NCI-H460 (cell line): Measurements from ENCODE around the gene DVL1. TPM values are rescaled to one million over a fixed set of nuclear protein-coding genes. Genes with fewer than 3 reads are reported as not detected.

ENCODE experiments used
- DNase-seq: peaks from one replicate; pipeline ENCODE4 v3.0.0-alpha.2; 2016; ENCODE audit warnings: low read depth; ENCODE audit errors: extremely low read depth
- total RNA-seq: library from RNA; depleted of rRNA; stranded (reverse); fragments of >200 nt; shearing (Covaris generic); gene quantifications from 2 replicates; pipeline ENCODE4 v1.2.3, GENCODE V29; 2014

DVL1 gene
- total RNA-seq, 1 experiment from 2014 or later: 53.7 TPM

- no peak for DNase-seq
Observed at GRCh38 chr1:1342584-1343115, 6.6 kb downstream of the DVL1 start.

GRCh38 chr1:1342061-1342562, 7.1 kb downstream of the DVL1 start:
- no peak for DNase-seq

GRCh38 chr1:1341549-1342021, 7.6 kb downstream of the DVL1 start:
- no peak for DNase-seq

- DNase-seq: no peak
Observed at GRCh38 chr1:1340791-1341548, 8.2 kb downstream of the DVL1 start.

- DNase-seq: no peak
Observed at GRCh38 chr1:1340185-1340584, 9.0 kb downstream of the DVL1 start.

GRCh38 chr1:1338278-1338677, 10.9 kb downstream of the DVL1 start:
- DNase-seq: no peak

- DNase-seq: no peak
Observed at GRCh38 chr1:1337793-1338147, 11.4 kb downstream of the DVL1 start.

- DNase-seq: no peak
Observed at GRCh38 chr1:1336931-1337792, 12.1 kb downstream of the DVL1 start.

GRCh38 chr1:1336446-1336845, 12.8 kb downstream of the DVL1 start:
- DNase-seq: no peak

GRCh38 chr1:1335792-1336248, 13.4 kb downstream of the DVL1 start:
- no peak for DNase-seq

- no peak for DNase-seq
Observed at GRCh38 chr1:1335283-1335682, 13.9 kb downstream of the DVL1 start.

GRCh38 chr1:1334835-1335234, 14.4 kb downstream of the DVL1 start:
- no peak for DNase-seq

- no peak for DNase-seq
Observed at GRCh38 chr1:1333551-1334241, 15.5 kb downstream of the DVL1 start.

GRCh38 chr1:1332774-1333480, 16.3 kb downstream of the DVL1 start:
- DNase-seq: no peak

- no peak for DNase-seq
Observed at GRCh38 chr1:1332031-1332755, 17.0 kb downstream of the DVL1 start.

GRCh38 chr1:1331068-1331965, 17.9 kb downstream of the DVL1 start, which contains the start of gene TAS1R3:
Gene TAS1R3 (plus strand): TSS chr1:1331280. CDS start chr1:1331346, 66 bp downstream.
- peak; percentile 41 for DNase-seq

GRCh38 chr1:1330366-1331067, 18.7 kb downstream of the DVL1 start:
- DNase-seq: no peak
